ELF-1 (cell line): ENCODE results near the gene NAT14.
A peak's percentile ranks its signal among the peaks of the same experiment; 100 is the strongest.
"Not testable (repeated sequence)": the region's sequence is repeated elsewhere in the genome, so short reads cannot be mapped to it uniquely, and the experiment has no call there.

Experiments
- DNase-seq: peaks from one replicate; pipeline ENCODE4 v3.0.0-alpha.2; 2016; ENCODE audit warnings: low read depth, low spot score

The NAT14 gene, protein sequence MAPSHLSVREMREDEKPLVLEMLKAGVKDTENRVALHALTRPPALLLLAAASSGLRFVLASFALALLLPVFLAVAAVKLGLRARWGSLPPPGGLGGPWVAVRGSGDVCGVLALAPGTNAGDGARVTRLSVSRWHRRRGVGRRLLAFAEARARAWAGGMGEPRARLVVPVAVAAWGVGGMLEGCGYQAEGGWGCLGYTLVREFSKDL

DNA sequence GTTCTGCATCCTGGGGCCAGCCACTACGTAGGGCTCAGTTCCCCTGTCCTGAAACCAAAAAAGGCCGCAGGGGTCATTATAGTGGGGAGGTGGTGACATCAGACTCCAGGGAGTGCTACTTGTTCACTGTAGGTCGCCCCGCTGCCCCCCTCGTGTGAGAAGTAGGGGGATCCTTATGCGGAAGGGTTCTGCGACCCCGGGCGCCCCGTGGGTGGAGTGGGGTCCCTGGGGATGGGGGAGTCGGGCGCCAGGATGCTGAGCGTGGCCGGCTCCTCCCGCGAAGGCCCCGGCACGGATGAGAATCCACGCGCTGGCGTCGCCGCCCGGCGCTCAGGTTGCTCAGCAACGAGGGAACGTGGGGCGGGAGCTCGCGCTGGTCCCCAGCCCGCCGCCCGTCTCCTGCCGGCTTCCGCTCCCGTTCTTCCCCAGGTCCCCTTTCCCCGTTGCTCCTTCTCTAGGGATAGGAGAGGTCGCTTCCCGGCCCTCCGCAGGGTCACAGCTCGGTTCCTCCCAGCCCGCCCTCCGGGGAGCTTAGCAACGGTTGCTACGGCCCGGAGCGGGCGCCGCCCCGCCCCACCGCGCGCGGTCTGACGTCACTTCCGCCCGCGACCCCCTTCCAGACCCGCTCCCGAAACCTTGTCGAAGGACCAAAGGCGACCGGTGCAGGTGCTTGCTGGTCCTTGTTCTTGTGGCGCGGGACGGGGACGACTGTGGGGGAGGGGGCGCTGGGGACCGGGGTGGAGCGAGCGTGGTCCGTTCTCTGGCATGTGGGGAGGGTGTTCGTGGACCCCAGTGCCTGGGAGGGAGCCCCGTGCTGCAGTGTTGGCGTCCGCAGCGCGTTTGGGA is at the start of gene NAT14:
Gene NAT14 (plus strand): TSS at position 596 of the 846 bp plus-strand sequence. CDS start 521 bp downstream, outside the sequence.
- peak; percentile 93 for DNase-seq

DNA sequence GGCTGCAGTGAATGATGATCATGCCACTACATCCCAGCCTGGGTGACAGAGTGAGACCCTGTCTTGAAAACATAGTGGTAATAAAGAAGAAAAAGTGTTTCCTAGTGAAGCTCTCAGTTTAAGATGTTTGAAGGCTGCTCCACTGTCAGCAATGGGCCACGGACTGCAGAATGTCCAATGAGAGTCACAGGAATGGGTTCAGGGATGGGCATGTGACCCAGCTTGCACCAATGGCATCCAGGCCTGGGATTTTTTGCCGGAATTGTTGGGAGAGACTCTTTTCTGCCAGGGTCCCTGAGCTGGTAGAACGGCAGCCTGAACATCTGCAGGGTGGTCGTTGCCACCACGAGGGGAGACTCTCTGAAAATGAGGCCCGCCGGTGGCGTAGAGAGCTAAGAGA is 48.1 kb upstream of the NAT14 start:
- DNase-seq, result no peak

DNA sequence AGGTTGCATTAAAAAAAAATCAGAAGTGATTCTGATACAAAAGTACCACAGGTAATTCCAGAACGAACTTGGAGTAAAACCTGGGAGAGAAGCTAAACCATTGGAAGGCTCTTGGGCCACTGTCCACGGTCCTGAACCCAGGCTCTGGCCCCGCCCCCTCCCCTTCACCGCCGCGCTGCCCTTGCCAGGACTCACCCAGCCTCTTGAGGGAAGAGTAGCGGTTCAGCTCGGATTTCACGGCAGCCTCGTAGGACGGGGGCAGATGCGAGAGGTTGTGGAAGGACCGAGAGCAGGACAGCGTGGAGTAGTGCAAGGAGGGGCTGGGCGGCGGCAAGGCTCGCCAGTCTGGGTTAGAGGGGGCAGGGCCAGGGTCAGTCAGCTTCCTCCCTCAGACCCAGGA is 47.6 kb upstream of the NAT14 start:
- DNase-seq, result peak; percentile 90

DNA sequence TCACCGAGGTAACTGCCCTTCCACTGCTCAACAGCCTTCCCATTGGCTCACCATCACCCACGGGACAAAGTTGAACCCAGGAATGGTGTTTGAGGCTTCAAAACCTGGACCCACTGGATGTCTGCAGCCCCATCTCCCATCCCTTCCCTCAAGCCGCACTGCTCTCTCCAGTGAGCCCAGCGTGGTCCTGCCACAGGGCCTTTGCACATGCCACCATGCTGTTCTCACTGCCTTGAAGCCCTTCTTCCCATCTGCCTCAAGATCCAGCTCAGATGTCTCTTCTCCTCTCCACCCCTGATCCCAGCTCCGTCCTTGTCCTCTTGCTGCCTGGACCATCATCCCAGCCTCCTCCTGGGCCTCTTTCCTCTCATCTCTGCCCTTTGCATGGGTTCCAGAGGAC is 45.9 kb upstream of the NAT14 start:
- DNase-seq, result no peak

DNA sequence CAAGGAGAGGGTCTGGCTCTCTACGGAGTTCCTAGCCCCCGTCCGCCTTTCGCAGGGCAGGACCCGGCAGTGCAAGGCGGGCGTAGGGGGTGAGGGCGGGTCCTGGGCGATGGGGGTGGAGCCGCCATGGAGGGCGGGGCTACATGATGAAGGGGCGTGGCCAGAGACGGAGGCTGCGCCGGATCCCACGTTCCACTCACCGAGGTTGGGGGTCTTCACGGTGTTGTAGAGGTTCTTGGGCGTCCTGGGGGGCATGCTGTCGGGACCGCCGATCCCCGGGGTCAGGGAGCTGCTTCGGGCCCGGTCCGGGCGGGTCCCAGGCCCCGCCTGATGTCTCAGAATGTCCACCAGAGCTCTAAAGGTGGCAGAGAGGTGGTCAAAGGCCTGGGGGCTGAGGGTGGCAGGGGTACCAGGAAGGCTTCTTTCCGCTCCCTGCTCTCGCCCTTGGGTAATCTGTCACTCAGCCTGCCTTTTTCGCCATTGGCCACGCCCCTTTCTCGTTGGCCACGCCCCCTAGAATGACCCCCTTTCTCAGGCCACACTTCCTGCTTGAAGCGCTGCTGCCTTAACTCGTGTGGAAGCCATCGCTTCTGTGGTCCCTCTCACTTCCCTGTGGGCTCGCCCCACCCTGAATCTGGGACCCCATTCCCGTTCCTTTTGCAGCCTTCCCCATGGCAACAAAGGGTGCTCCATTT is 44.4 kb upstream of the NAT14 start:
- DNase-seq, result peak; percentile 84

DNA sequence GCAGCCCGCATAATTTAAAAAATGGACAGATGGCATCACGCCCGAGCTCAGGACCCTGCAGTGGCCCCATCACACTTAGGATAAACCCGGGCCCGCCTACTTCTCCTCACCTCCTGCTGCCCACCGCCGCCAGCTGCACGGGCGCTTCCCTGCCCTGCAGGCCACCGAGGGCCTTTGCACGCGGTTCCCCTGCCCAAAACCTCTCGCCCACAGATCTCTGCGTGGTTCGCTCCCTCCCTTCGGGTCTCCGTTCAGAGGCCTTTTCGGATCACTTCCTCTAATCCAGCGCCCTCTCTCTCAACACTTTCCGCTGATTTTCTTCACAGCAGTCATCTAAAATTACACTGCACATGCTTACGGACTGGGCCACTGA is 43.7 kb upstream of the NAT14 start:
- DNase-seq, result no peak

DNA sequence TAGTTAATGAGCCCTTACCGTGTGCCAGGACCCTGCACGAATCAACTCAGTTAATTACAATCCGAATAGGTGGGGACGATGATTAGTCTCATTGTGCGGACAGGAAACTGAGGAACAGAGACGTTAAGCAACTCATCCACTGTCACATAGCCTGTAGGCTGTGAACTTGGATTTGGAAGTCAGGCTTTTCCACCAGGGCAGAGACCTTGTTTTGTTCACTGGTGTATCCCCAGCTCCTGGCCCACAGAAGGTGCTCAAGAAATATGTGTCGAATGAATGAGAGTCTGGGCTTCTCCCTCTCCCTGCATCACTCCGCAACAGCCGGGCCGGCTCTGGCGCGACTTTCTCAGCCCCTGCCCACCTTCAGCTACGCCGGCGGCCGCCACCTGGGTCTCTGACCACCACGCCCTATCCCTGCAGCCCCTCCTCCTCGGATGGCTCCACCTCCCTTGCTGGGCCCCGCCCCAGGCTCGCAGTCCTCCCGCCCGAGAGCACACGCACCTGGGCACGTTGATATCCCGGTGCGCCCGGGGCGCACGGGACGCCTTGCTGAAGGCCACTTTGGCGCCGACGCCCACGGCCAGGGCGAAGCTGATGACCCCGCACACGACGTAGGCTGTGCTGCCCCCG is 43.2 kb upstream of the NAT14 start:
- DNase-seq, result peak; percentile 78

DNA sequence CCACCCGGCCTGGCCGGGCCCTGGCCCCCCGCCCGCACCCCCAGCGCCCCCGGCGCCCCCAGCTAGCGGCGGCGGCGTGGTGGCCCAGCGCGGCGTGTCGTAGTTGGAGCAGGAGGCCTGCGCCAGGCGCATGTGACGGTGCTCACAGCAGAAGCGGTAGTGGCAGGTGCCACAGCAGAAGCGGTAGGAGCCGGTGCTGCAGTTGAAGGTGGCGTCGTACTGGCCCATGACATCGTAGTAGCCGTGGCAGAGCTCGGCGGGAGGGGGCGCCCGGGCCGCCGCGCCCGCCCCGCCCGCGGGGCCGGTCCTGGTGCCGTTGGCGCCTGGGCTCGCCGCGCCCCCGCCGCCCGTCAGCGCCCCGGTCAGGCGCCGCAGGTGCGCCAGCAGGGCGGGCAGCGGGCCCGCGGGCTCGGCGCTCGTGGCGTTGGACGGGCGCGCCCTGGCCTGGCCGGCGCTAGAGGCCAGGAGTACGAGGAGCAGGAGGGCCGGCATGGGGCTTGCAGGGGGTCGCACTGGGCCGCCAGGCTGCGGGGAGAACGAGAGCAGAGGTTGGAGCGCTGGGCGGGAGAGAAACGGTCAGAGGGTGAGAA is 42.5 kb upstream of the NAT14 start:
- DNase-seq, result no peak

DNA sequence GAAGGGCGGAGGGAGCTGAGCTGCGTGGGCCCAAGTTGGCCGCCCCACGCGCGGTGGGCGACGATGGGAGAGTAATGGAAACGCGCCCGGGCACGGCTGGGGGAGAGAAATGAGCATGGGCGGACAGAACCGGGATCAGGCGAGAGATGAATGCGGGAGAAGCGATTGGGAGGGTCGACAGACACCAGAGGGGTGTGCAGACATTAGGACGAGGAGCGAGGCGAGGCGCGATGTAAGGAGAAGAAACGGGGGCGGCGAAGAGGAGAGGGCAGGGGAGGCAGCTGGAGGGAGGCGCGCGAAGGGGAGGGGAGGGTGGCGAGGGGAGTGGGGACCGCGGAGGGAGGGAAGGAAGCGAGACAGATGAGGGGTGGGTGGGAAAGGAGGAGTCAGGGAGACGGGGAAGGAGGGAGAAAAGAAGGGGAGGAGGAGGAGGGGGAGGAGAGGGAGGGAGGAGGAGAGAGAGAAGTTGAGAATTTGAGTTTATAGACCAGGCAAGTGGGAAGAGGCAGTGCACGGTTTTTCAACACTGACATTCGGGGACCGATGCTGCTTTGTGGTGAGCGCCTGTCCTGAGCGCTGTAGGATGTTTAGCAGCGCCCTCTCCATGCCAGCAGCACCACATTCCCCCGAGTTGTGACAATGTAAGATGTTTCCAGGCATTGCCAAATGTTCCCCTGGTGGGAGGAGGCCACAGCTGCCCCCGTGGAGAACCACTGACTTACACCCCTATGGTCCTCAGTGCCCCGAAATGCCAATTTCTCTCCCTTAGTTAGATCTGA is 41.8 kb upstream of the NAT14 start, which contains the start of gene SHISA7:
Gene SHISA7 (minus strand): TSS at position 256 of the 779 bp plus-strand sequence. CDS start 437 bp downstream, outside the sequence.
- DNase-seq, result no peak

DNA sequence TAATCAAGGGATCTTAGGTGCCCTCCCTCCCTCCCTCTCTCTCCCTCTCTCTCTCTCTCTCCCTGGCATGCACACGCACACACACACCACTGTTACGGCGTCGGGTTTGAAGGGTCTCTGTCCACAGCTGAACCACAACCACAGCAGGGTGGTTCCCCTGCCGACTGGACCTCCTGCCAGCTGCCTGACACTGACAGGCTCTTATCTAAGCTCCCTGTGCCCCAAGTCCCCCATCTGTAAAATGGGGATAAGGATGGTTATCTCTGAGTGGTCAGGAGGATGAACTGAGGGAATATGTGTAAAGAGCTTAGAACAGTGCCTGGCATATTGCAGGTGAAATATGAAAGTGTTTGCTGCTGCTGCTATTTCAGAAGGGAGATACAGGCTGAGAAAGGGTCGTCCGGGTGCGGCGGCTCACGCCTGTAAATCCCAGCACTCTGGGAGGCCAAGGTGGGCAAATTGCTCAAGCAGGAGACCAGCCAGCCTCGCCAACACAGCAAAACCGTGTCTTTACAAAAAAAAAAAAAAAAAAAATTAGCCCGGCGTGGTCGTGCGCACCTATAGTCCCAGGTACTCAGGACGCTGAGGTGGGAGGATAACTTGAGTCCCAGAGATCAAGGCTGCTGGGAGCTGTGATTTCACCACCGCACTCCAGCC is 41.0 kb upstream of the NAT14 start:
- DNase-seq, result no peak

DNA sequence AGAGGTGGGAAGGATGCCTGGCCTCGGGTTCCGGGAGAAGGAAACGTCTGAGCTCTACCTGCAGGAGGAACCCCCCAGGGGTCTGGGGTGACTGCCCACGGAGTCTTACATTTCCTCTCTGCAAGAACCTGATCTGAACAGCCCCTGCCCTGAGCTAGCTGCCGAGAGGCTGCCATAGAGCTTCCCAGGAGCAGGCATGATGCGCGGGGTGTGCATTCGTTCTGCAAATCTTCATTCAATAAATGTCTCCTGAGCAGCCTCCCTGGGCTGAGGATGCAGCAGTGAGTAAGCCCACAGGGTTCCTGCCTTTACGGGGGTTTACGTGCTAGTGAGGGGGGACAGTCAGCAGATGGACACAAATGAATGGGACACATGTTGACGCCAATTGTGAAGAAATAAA is 40.3 kb upstream of the NAT14 start:
- no peak for DNase-seq

DNA sequence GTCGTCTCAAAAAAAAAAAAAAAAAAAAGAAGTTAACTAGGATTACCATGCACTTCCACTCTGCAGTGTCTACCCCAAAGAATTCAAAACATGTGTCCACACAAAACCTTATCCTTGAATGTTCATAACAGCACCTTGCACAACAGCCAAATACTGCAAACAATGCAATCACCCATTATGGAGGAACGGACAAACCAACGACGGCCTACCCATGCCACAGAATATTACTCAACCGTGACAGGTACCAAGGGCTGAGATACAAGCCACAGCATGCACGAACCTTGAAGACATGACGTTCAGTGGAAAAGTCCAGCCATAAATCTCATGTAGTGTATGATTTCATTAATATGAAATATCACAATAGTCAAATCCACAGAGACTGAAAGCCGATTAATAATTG is 38.9 kb upstream of the NAT14 start:
- DNase-seq, result no peak

DNA sequence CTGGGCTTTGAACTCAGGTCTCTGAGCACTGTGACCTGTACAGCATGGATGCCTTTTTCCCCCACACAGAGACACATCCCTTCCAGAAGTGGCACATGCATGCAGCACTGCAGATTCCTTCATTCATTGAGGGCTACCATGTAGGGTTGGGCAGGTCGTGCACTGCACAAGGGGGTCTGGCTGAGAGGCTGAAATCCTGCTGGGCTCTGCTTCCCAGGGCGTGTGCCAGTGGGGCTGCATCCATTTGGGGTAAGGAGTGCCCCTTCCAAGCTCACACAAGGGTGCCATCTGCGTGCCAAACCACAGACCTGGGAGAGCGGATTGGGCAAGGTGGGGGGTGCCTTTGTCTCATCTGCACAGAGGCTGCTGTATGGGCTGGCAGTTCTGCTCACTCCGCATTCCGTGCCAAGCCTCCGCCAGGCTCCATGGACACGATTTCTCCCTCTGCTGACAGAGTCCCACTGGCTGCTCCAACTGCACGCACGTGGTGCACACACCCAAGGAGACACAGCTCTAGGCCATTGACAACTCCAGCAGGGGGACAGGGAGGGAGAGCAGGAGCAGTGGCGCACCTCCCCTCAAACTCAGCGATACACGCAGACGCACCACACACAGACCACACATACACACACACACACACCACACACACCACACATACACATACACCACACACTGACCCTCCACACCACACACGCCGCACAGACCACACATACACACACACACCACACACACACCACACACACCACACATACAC is 37.4 kb upstream of the NAT14 start:
- DNase-seq, result no peak

DNA sequence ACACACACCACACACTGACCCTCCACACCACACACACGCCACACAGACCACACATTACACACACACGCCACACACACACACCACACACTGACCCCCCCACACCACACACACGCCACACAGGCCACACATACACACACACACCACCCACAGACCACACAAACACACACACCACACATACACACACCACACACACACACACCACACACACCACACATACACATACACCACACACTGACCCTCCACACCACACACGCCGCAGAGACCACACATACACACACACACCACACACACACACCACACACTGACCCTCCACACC is 36.9 kb upstream of the NAT14 start:
- DNase-seq, result not testable (repeated sequence)

DNA sequence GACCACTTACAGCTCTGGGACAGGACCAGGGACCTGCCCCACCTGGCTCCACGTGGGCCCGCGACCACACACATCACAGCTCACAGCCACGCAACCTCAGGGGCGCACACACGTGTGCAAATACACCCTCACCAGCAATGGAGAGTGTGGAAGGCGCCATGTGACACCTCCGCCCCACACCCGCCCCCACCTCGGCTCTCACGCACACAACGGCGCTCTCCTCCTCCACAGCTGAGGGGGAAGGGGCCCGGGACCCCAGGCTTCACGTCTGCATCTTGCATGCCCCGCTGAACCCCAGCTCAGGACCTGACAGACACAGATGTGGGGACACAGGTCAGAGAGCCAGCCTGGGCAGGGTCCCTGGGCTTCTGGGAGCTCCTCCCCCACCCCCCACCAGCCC is 35.5 kb upstream of the NAT14 start:
- DNase-seq, result no peak

DNA sequence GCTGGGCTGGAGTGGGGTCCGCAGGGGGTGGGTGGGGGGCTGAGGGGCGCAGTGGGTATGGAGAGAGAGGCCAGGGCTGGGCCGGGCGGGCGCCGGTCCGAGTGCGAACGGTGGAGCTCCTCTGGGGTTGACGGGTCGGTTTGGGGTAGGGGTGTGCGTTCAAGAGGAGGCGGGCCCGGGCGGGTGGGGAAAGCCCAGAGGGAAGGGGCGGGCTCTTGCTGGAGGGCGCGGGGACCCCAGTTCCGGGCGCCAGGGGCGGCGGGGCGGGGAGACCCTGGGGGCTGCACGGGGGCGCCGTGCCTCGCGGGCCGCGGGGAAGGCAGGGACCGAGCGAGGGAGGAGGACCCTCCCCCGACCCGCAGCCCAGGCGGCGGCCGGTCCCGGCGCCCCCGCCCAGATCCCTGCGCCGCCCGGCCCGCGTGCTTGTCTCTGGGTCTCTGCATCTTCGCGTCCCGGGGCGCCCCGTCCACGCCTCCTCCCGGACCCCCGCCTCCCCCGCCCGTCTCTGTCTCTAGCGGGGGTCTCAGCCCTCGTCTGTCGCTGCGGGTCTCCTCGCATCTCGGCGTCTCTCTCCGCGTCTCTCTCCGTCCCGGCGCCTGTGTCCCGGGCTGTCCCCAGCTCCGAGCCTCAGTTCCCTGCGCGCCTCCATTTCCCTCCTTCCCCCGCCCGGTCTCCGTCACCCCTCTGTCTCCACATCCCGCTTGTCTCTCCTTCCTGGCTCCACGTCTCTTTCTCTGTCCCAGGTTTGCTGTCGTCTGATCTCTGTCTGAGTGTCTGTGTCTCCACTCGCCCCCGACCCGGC is 33.6 kb upstream of the NAT14 start:
- no peak for DNase-seq

DNA sequence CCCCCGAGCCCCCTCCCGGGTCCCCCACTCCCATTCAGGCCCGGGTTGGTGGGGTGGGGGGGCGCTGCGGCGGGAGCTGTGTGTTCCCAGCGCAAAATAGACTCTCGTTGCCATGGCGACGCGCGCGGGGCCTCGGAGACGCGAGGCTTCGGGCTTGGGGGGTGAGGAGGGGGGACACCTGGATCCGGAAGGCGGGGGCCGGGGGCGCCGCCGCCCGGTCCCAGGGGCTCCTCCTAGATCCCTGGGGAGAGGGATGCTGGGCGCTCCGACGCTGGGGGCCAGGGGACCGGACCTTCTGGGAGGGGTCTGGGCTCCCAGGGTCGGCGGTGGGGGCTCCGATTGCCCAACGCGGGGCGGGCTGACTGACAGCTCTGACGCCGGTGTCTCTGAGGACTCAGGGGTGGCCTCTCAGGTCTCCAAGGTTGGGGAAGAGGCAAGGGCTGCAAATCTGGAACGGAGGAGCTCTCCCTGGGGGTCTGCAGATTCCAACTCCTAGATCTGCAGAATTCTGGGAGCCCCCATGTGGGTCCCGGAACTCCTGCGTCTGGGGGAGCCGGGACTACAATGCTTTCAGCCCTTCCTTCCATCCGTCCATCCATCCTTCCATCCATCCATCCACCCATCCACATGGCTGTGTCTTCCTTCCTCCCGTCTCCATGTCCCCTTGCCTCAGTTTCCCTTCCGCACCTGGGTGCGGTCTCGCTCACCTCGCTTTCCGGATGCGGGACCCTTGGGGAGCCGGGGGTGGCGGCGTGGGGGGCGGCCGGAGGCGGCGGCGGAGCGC is 32.8 kb upstream of the NAT14 start:
- no peak for DNase-seq

DNA sequence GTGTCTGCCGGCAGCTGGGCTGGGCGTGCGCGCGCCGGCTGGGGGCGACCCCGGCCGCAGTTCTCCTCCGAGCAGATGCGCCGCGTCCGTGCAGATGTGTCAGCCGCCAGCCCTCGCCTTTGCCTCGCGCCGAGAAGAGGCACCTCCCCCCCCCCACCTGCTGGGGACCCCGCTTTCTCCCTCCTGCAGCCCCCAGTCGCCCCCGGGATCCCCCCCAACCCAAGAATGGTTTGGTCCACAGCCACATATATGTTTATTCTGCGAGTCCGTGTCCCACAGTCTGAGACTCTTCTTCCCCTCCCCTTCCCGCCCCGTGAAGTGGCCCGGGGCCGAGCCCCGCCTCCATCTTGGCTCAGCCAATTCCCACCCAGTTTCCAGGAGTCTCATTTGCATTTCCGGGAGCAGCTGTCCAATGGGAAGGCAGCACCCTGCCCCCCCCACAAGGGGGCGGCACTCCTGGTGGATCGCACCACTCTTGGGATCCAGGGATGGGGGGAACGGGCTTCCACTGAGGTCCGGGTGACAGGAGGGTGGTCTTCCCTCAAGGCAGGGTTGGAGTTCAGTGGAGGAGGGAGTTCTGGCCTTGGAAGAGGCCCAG is 32.1 kb upstream of the NAT14 start:
- peak; percentile 94 for DNase-seq
